ENCODE results near the gene TIGD3. TPM values are rescaled to one million over a fixed set of nuclear protein-coding genes. Genes with fewer than 3 reads are reported as not detected.

The TIGD3 gene
- total and polyA plus RNA-seq, 2 experiments from 2014 or later, result 1.2 to 3.0 TPM

DNA sequence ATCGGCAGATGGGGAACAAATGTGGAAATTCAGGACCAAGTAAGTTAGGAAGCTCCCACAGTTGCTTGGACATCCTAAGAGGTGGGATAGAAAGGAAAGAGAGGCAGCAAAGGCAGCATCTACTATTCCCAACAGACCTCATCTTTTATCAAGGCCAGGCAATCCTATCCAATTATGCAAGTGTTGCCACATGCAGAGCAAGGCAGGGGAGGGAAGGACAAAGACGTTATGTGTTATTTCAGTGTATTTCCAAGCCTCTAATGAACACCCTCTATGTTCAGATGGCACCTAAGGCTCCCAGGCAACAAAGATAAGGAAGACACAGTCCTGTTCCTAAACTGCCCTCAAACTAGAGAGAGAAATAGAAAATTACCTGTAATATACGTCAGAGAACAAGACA, 9.2 kb downstream of the TIGD3 start (continued):
- TF ChIP-seq, protein P1, sequence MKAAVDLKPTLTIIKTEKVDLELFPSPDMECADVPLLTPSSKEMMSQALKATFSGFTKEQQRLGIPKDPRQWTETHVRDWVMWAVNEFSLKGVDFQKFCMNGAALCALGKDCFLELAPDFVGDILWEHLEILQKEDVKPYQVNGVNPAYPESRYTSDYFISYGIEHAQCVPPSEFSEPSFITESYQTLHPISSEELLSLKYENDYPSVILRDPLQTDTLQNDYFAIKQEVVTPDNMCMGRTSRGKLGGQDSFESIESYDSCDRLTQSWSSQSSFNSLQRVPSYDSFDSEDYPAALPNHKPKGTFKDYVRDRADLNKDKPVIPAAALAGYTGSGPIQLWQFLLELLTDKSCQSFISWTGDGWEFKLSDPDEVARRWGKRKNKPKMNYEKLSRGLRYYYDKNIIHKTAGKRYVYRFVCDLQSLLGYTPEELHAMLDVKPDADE (IDR thresholded peaks at IDR 0.05), result no peak
- TF ChIP-seq CREB1 (CRISPR knock-in tag; IDR thresholded peaks at IDR 0.05; ENCODE audit: low read depth) (no peak), STAT1 (IDR thresholded peaks at IDR 0.05; ENCODE audit: unreplicated experiment) (no peak), EZH2phosphoT487 (IDR thresholded peaks at IDR 0.05; ENCODE audit: unreplicated experiment) (no peak), NANOG (IDR thresholded peaks at IDR 0.05; ENCODE audit: borderline replicate concordance) (no peak), JUNB (IDR thresholded peaks at IDR 0.05; ENCODE audit: unreplicated experiment) (no peak)
- TF ChIP-seq, protein P2, sequence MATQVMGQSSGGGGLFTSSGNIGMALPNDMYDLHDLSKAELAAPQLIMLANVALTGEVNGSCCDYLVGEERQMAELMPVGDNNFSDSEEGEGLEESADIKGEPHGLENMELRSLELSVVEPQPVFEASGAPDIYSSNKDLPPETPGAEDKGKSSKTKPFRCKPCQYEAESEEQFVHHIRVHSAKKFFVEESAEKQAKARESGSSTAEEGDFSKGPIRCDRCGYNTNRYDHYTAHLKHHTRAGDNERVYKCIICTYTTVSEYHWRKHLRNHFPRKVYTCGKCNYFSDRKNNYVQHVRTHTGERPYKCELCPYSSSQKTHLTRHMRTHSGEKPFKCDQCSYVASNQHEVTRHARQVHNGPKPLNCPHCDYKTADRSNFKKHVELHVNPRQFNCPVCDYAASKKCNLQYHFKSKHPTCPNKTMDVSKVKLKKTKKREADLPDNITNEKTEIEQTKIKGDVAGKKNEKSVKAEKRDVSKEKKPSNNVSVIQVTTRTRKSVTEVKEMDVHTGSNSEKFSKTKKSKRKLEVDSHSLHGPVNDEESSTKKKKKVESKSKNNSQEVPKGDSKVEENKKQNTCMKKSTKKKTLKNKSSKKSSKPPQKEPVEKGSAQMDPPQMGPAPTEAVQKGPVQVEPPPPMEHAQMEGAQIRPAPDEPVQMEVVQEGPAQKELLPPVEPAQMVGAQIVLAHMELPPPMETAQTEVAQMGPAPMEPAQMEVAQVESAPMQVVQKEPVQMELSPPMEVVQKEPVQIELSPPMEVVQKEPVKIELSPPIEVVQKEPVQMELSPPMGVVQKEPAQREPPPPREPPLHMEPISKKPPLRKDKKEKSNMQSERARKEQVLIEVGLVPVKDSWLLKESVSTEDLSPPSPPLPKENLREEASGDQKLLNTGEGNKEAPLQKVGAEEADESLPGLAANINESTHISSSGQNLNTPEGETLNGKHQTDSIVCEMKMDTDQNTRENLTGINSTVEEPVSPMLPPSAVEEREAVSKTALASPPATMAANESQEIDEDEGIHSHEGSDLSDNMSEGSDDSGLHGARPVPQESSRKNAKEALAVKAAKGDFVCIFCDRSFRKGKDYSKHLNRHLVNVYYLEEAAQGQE (IDR thresholded peaks at IDR 0.05; ENCODE audit: unreplicated experiment), result no peak
- TF ChIP-seq, protein P3, sequence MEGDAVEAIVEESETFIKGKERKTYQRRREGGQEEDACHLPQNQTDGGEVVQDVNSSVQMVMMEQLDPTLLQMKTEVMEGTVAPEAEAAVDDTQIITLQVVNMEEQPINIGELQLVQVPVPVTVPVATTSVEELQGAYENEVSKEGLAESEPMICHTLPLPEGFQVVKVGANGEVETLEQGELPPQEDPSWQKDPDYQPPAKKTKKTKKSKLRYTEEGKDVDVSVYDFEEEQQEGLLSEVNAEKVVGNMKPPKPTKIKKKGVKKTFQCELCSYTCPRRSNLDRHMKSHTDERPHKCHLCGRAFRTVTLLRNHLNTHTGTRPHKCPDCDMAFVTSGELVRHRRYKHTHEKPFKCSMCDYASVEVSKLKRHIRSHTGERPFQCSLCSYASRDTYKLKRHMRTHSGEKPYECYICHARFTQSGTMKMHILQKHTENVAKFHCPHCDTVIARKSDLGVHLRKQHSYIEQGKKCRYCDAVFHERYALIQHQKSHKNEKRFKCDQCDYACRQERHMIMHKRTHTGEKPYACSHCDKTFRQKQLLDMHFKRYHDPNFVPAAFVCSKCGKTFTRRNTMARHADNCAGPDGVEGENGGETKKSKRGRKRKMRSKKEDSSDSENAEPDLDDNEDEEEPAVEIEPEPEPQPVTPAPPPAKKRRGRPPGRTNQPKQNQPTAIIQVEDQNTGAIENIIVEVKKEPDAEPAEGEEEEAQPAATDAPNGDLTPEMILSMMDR (conservative IDR thresholded peaks at IDR 0.05; ENCODE audit: low read depth in 2 of 2), result no peak

DNA sequence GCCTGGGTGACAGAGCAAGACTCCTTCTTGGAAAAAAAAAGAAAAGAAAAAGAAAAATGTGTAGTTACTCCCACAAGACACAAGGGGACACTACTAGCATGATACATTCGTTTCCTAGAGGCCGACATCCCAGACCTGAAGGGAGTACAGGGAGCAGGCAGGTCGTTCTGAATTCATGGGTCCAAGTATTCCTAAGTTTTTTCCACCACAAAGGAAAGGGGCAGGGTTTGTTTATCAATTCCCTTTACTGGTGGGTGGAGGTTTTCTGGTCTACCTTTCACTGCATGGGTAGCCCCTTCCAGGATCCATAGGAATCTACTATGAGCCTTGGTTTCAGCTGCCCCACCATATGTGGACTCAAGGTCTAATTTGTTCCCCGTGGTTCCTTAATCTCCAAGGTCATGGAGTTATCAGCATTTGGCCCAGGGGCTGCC, 11.8 kb downstream of the TIGD3 start:
- DNase-seq (ENCODE audit: low spot score) (peak; percentile 91), ATAC-seq (peak; percentile 93)
- Mint-ChIP-seq H3K9me3 (no peaks in the 10 kb centered on the region), H3K27ac (no peak overlapping the region), H3K4me1 (no peaks in the 10 kb centered on the region; the same call in 2 of the 3 replicates), H3K27me3 (ENCODE audit: insufficient read depth, low read depth, poor library complexity) (peaks cover 10% of the 10 kb centered on the region), H3K36me3 (ENCODE audit: low read depth) (no peaks in the 10 kb centered on the region), H3K4me3 (no peak overlapping the region)
- H3K79me2 ChIP-seq (replicated peaks; ENCODE audit: insufficient read depth), result no peaks in the 10 kb centered on the region
- H3K4me2 ChIP-seq, result no peak overlapping the region
- H3F3A ChIP-seq (replicated peaks; ENCODE audit: low read depth), result no peaks in the 10 kb centered on the region
- H3K27me3 ChIP-seq (ENCODE audit: insufficient read depth), result no peaks in the 10 kb centered on the region
- H3K4me3 ChIP-seq, result no peak overlapping the region
- no peaks in the 10 kb centered on the region for H3K4me1 ChIP-seq (ENCODE audit: insufficient read depth)
- TF ChIP-seq, protein P4, sequence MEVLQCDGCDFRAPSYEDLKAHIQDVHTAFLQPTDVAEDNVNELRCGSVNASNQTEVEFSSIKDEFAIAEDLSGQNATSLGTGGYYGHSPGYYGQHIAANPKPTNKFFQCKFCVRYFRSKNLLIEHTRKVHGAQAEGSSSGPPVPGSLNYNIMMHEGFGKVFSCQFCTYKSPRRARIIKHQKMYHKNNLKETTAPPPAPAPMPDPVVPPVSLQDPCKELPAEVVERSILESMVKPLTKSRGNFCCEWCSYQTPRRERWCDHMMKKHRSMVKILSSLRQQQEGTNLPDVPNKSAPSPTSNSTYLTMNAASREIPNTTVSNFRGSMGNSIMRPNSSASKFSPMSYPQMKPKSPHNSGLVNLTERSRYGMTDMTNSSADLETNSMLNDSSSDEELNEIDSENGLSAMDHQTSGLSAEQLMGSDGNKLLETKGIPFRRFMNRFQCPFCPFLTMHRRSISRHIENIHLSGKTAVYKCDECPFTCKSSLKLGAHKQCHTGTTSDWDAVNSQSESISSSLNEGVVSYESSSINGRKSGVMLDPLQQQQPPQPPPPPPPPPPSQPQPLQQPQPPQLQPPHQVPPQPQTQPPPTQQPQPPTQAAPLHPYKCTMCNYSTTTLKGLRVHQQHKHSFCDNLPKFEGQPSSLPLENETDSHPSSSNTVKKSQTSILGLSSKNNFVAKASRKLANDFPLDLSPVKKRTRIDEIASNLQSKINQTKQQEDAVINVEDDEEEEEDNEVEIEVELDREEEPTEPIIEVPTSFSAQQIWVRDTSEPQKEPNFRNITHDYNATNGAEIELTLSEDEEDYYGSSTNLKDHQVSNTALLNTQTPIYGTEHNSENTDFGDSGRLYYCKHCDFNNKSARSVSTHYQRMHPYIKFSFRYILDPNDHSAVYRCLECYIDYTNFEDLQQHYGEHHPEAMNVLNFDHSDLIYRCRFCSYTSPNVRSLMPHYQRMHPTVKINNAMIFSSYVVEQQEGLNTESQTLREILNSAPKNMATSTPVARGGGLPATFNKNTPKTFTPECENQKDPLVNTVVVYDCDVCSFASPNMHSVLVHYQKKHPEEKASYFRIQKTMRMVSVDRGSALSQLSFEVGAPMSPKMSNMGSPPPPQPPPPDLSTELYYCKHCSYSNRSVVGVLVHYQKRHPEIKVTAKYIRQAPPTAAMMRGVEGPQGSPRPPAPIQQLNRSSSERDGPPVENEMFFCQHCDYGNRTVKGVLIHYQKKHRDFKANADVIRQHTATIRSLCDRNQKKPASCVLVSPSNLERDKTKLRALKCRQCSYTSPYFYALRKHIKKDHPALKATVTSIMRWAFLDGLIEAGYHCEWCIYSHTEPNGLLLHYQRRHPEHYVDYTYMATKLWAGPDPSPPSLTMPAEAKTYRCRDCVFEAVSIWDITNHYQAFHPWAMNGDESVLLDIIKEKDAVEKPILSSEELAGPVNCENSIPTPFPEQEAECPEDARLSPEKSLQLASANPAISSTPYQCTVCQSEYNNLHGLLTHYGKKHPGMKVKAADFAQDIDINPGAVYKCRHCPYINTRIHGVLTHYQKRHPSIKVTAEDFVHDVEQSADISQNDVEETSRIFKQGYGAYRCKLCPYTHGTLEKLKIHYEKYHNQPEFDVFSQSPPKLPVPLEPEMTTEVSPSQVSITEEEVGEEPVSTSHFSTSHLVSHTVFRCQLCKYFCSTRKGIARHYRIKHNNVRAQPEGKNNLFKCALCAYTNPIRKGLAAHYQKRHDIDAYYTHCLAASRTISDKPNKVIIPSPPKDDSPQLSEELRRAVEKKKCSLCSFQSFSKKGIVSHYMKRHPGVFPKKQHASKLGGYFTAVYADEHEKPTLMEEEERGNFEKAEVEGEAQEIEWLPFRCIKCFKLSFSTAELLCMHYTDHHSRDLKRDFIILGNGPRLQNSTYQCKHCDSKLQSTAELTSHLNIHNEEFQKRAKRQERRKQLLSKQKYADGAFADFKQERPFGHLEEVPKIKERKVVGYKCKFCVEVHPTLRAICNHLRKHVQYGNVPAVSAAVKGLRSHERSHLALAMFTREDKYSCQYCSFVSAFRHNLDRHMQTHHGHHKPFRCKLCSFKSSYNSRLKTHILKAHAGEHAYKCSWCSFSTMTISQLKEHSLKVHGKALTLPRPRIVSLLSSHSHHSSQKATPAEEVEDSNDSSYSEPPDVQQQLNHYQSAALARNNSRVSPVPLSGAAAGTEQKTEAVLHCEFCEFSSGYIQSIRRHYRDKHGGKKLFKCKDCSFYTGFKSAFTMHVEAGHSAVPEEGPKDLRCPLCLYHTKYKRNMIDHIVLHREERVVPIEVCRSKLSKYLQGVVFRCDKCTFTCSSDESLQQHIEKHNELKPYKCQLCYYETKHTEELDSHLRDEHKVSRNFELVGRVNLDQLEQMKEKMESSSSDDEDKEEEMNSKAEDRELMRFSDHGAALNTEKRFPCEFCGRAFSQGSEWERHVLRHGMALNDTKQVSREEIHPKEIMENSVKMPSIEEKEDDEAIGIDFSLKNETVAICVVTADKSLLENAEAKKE (CRISPR knock-in tag; IDR thresholded peaks at IDR 0.05), result no peak
- TF ChIP-seq, protein P3 (conservative IDR thresholded peaks at IDR 0.05; ENCODE audit: low read depth in 2 of 2), result peak; percentile 85 to 89
- no peaks in the 10 kb centered on the region for H3K9me2 ChIP-seq (ENCODE audit: insufficient read depth)
- no peaks in the 10 kb centered on the region for H3K36me3 ChIP-seq (ENCODE audit: insufficient read depth)
- no peaks in the 10 kb centered on the region; the same call in 1 of the 2 replicates for H4K20me1 ChIP-seq (replicated peaks; ENCODE audit: insufficient read depth)
- peak overlapping the region; percentile 4 for H2AFZ ChIP-seq
- no peak overlapping the region for H3K27ac ChIP-seq (ENCODE audit: low read depth)

Data from GM23338 (cell line).